Keratinocyte (primary cell): ENCODE measurements around the gene CCDC148. TPM values are rescaled to one million over a fixed set of nuclear protein-coding genes. Genes with fewer than 3 reads are reported as not detected.

Source experiments
- DNase-seq: peaks from one replicate; pipeline ENCODE4 v3.0.0-alpha.2; 2011; ENCODE audit warnings: low read depth, missing footprints, low spot score
- FAIRE-seq: peaks from 2 replicates; lab custom pipeline; 2011; peaks lifted over from hg19 to GRCh38; lab: Jason Lieb, UNC
- H2AFZ ChIP-seq: 2 replicates; pipeline ENCODE4 v1.6.0; 2012; ENCODE audit warnings: low read length, control low read depth, inconsistent platforms; ENCODE audit not compliant: control insufficient read depth
- H3K27ac ChIP-seq: 2 replicates; pipeline ENCODE4 v1.5.1; 2011; ENCODE audit warnings: low read length; ENCODE audit not compliant: control insufficient read depth, insufficient read depth
- H3K27me3 ChIP-seq: 3 replicates; pipeline ENCODE4 v1.6.0; 2011; ENCODE audit warnings: low read length; ENCODE audit not compliant: control insufficient read depth, insufficient read depth; ENCODE audit errors: extremely low read depth
- H3K36me3 ChIP-seq, 2 experiments: 2 replicates in 1 of 2; 3 replicates in 1 of 2; pipeline ENCODE4 v1.5.1; 2011; ENCODE audit warnings: low read length in 2 of 2, mild to moderate bottlenecking in 1 of 2; ENCODE audit not compliant: control insufficient read depth in 2 of 2, insufficient read depth in 2 of 2; ENCODE audit errors: extremely low read depth in 1 of 2
- H3K4me1 ChIP-seq: 3 replicates; pipeline ENCODE4 v1.5.1; 2011; ENCODE audit warnings: low read length; ENCODE audit not compliant: control insufficient read depth, insufficient read depth; ENCODE audit errors: extremely low read depth
- H3K4me2 ChIP-seq: 3 replicates; pipeline ENCODE4 v1.6.0; 2011; ENCODE audit warnings: low read depth, low read length; ENCODE audit not compliant: control insufficient read depth, insufficient read depth; ENCODE audit errors: extremely low read depth
- H3K4me3 ChIP-seq, 3 experiments: fragments of 200-600 bp in 1 of 3; sonication (generic) in 1 of 3; 2 replicates in 2 of 3; 3 replicates in 1 of 3; pipeline ENCODE4 v1.5.1; 2011 to 2016; ENCODE audit warnings: low read length in 3 of 3, mild to moderate bottlenecking in 3 of 3, control low read depth in 2 of 3, inconsistent platforms in 1 of 3, low read depth in 1 of 3, mixed read lengths in 1 of 3, mixed run types in 1 of 3, moderate library complexity in 1 of 3; ENCODE audit not compliant: control insufficient read depth in 2 of 3, insufficient read depth in 2 of 3; ENCODE audit errors: extremely low read depth in 1 of 3
- H3K79me2 ChIP-seq: 2 replicates; pipeline ENCODE4 v1.6.0; 2012; ENCODE audit warnings: low read length; ENCODE audit not compliant: control insufficient read depth, insufficient read depth
- H3K9ac ChIP-seq: 3 replicates; pipeline ENCODE4 v1.6.0; 2011; ENCODE audit warnings: low read length; ENCODE audit not compliant: control insufficient read depth, insufficient read depth; ENCODE audit errors: extremely low read depth
- H3K9me1 ChIP-seq: 3 replicates; pipeline ENCODE4 v1.6.0; 2011; ENCODE audit warnings: low read length; ENCODE audit not compliant: control insufficient read depth, insufficient read depth; ENCODE audit errors: extremely low read depth
- H3K9me3 ChIP-seq: 2 replicates; pipeline ENCODE4 v1.5.1; 2012; ENCODE audit warnings: low read depth, low read length; ENCODE audit not compliant: control insufficient read depth
- H4K20me1 ChIP-seq: 3 replicates; pipeline ENCODE4 v1.6.0; 2011; ENCODE audit warnings: low read length; ENCODE audit not compliant: control insufficient read depth, insufficient read depth; ENCODE audit errors: extremely low read depth
- EZH2 ChIP-seq: IDR thresholded peaks from one replicate; pipeline ENCODE4 v1.6.1; 2012; ENCODE audit warnings: inconsistent platforms, mild to moderate bottlenecking, low read length, moderate library complexity
- dilution Hi-C: fragments of 300-500 bp; cut with MboI; formaldehyde crosslinking; loops from one replicate; pipeline ENCODE4 v1.7.0; 2020; ENCODE audit warnings: low sequenced_read_pairs; ENCODE audit not compliant: extremely low pct_ligation_motif_present
- polyA plus RNA-seq, 5 experiments: library from polyadenylated mRNA; depleted of rRNA in 3 of 5; stranded (reverse) in 3 of 5; stranded (forward) in 1 of 5; unstranded in 1 of 5; fragments of >200 nt; gene quantifications; 1 replicate in 1 of 5; 2 replicates in 3 of 5; 3 replicates in 1 of 5; pipeline versions ENCODE4 v1.2.1 to v1.2.3, GENCODE V29; 2011 to 2012; ENCODE audit warnings: missing spikeins in 2 of 5, low read depth in 1 of 5, low replicate concordance in 1 of 5
- TF ChIP-seq, protein P1 (sequence below), 3 experiments: IDR thresholded peaks in 1 of 3; conservative IDR thresholded peaks in 1 of 3; optimal IDR thresholded peaks in 1 of 3; 2 replicates in 2 of 3; 3 replicates in 1 of 3; pipeline versions ENCODE3 to v1.5.1; 2011; ENCODE audit warnings: low read length in 3 of 3, mild to moderate bottlenecking in 3 of 3, moderate library complexity in 2 of 3, control low read depth in 1 of 3, inconsistent platforms in 1 of 3; ENCODE audit not compliant: insufficient read depth in 2 of 3; ENCODE audit errors: extremely low read depth in 1 of 3

The CCDC148 gene
- polyA plus RNA-seq, 1 donor (not counting 4 experiments of a cell fraction or from before 2014, with no cell fraction given), result 0.39 TPM

GRCh38 chr2:158181171-158181570 is 275.4 kb downstream of the CCDC148 start:
- Histone ChIP-seq H3K9me3 (no peaks in the 10 kb centered on the region), H4K20me1 (no peaks in the 10 kb centered on the region), H3K9ac (no peak overlapping the region), H3K27ac (no peak overlapping the region), H3K9me1 (no peaks in the 10 kb centered on the region), H3K4me1 (no peaks in the 10 kb centered on the region), H3K36me3 (no peaks in the 10 kb centered on the region), H3K79me2 (no peaks in the 10 kb centered on the region), H3K27me3 (peaks cover 3% of the 10 kb centered on the region), H3K4me3 (no peak overlapping the region), H3K4me2 (no peak overlapping the region), H2AFZ (no peak overlapping the region)
- TF ChIP-seq, protein P1, sequence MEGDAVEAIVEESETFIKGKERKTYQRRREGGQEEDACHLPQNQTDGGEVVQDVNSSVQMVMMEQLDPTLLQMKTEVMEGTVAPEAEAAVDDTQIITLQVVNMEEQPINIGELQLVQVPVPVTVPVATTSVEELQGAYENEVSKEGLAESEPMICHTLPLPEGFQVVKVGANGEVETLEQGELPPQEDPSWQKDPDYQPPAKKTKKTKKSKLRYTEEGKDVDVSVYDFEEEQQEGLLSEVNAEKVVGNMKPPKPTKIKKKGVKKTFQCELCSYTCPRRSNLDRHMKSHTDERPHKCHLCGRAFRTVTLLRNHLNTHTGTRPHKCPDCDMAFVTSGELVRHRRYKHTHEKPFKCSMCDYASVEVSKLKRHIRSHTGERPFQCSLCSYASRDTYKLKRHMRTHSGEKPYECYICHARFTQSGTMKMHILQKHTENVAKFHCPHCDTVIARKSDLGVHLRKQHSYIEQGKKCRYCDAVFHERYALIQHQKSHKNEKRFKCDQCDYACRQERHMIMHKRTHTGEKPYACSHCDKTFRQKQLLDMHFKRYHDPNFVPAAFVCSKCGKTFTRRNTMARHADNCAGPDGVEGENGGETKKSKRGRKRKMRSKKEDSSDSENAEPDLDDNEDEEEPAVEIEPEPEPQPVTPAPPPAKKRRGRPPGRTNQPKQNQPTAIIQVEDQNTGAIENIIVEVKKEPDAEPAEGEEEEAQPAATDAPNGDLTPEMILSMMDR (optimal IDR thresholded peaks at IDR 0.05 in 1 of 3, IDR thresholded peaks at IDR 0.05 in 1 of 3, conservative IDR thresholded peaks at IDR 0.05 in 1 of 3; ENCODE audit: extremely low read depth in 1 of 3, insufficient read depth in 2 of 3, low read length in 3 of 3), result no peak
- no peak for TF ChIP-seq EZH2
- DNase-seq (no peak), FAIRE-seq (no peak)
- dilution Hi-C loops, result no loop called here

DNA sequence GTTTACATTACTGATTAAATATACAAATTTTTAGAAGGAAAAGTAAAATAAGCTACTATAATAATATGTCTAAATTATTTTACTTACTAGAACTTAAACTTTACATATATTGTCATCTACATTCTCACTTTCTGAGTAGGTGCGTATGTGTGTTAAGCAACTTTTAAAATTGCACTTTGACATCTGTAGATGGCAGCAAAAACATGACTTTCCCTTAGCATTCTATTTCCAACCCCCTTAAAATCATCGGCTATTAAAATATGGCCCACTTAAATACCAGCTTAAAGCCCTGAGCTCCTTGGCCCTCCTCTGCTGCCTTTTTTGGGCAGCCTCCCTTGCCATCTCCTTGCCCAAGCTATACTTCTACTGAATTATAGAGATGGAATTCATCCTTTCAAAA is 276.9 kb downstream of the CCDC148 start:
- Histone ChIP-seq H3K9me1 (no peaks in the 10 kb centered on the region), H3K4me3 (no peak overlapping the region), H3K4me2 (no peak overlapping the region), H3K27ac (no peak overlapping the region), H3K36me3 (no peaks in the 10 kb centered on the region), H4K20me1 (no peaks in the 10 kb centered on the region), H3K79me2 (no peaks in the 10 kb centered on the region), H3K9me3 (no peaks in the 10 kb centered on the region), H3K27me3 (no peaks in the 10 kb centered on the region), H3K4me1 (no peaks in the 10 kb centered on the region), H3K9ac (no peak overlapping the region), H2AFZ (no peak overlapping the region)
- DNase-seq, result no peak
- TF ChIP-seq, protein P1 (optimal IDR thresholded peaks at IDR 0.05 in 1 of 3, IDR thresholded peaks at IDR 0.05 in 1 of 3, conservative IDR thresholded peaks at IDR 0.05 in 1 of 3; ENCODE audit: extremely low read depth in 1 of 3, insufficient read depth in 2 of 3, low read length in 3 of 3), result peak in 1 of 3 experiments; percentile 21
- TF ChIP-seq EZH2, result no peak
- FAIRE-seq, result no peak
- dilution Hi-C loops, result no loop called here
